GM12878 (cell line): Measurements from ENCODE around the gene CADPS. TPM values are rescaled to one million over a fixed set of nuclear protein-coding genes. Genes with fewer than 3 reads are reported as not detected.

Source experiments
- ATAC-seq: fragments of 200-7000 bp; cut with Tn5 transposase; 3 replicates; pipeline ENCODE4 v1.9.1; 2020; ENCODE audit warnings: mild to moderate bottlenecking, moderate library complexity
- BruUV-seq: library from RNA; stranded (reverse); fragments of 400-500 nt; replicated peaks from 2 replicates; lab custom pipeline; 2021; lab: Mats Ljungman, UMichigan
- CTCF ChIA-PET: fragments of 300-600 bp; sonication (Branson Sonifier 250); formaldehyde crosslinking; extraction: SDS; loops from one replicate; lab custom pipeline; 2021; ENCODE audit warnings: inconsistent platforms; lab: Yijun Ruan, JAX
- POLR2A ChIA-PET: fragments of 350-600 bp; formaldehyde crosslinking; extraction: SDS; loops from one replicate; lab custom pipeline; 2021; ENCODE audit warnings: inconsistent platforms; lab: Charles Lee
- RAD21 ChIA-PET: fragments of 300-600 bp; sonication (Branson Sonifier 250); formaldehyde crosslinking; loops from one replicate; lab custom pipeline; 2023; ENCODE audit warnings: antibody characterized with exemption; ENCODE audit not compliant: unreplicated experiment; lab: Charles Lee
- SMC1A ChIA-PET: fragments of 300-600 bp; sonication (Branson Sonifier 250); formaldehyde crosslinking; loops from one replicate; lab custom pipeline; 2023; ENCODE audit not compliant: unreplicated experiment, uncharacterized antibody; lab: Charles Lee
- DNase-seq: peaks from one replicate; pipeline ENCODE4 v3.0.0-alpha.2; 2011; ENCODE audit warnings: low read depth, low spot score
- FAIRE-seq: peaks from 3 replicates; lab custom pipeline; 2011; peaks lifted over from hg19 to GRCh38; lab: Jason Lieb, UNC
- H2AFZ ChIP-seq: 2 replicates; pipeline ENCODE4 v1.6.0; 2011; ENCODE audit warnings: low read depth, low read length, control low read depth; ENCODE audit not compliant: control insufficient read depth
- H3K27ac ChIP-seq: 2 replicates; pipeline ENCODE4 v1.5.1; 2011; ENCODE audit warnings: control low read depth; ENCODE audit not compliant: control insufficient read depth, insufficient read depth
- H3K27me3 ChIP-seq, 2 experiments: replicated peaks in 1 of 2; 2 replicates each; pipeline versions ENCODE4 v1.6.0 to v1.6.1; 2011; ENCODE audit warnings: low read length in 1 of 2; ENCODE audit not compliant: control insufficient read depth in 2 of 2, insufficient read depth in 2 of 2
- H3K36me3 ChIP-seq, 2 experiments: 2 replicates each; pipeline ENCODE4 v1.5.1; 2011; ENCODE audit warnings: low read length in 1 of 2; ENCODE audit not compliant: control insufficient read depth in 2 of 2, insufficient read depth in 2 of 2
- H3K4me1 ChIP-seq: 2 replicates; pipeline ENCODE4 v1.6.1; 2011; ENCODE audit warnings: mild to moderate bottlenecking, low read length, moderate library complexity, mixed read lengths; ENCODE audit not compliant: control insufficient read depth, insufficient read depth
- H3K4me2 ChIP-seq: 2 replicates; pipeline ENCODE4 v1.6.0; 2011; ENCODE audit warnings: control low read depth; ENCODE audit not compliant: control insufficient read depth, insufficient read depth
- H3K4me3 ChIP-seq: fragments of 200-600 bp; sonication (generic); 2 replicates; pipeline ENCODE4 v1.5.1; 2016
- H3K79me2 ChIP-seq: 2 replicates; pipeline ENCODE4 v1.6.0; 2011; ENCODE audit warnings: low read length; ENCODE audit not compliant: control insufficient read depth, insufficient read depth
- H3K9ac ChIP-seq: 2 replicates; pipeline ENCODE4 v1.8.0; 2011; ENCODE audit warnings: low read length, control low read depth, mixed read lengths; ENCODE audit not compliant: control insufficient read depth, insufficient read depth
- H3K9me3 ChIP-seq: replicated peaks from 3 replicates; pipeline ENCODE4 v1.5.1; 2011; ENCODE audit warnings: mild to moderate bottlenecking, low read length; ENCODE audit not compliant: control insufficient read depth, insufficient read depth
- H4K20me1 ChIP-seq: 2 replicates; pipeline ENCODE4 v1.6.0; 2011; ENCODE audit not compliant: control insufficient read depth, insufficient read depth
- CBX5 ChIP-seq: sonication (generic); IDR thresholded peaks from 2 replicates; pipeline ENCODE4 v1.6.1; 2016; ENCODE audit warnings: low read depth, moderate library complexity, mild to moderate bottlenecking, inconsistent platforms
- ETV6 ChIP-seq, 2 experiments: fragments of 450-650 bp in 1 of 2; IDR thresholded peaks in 1 of 2; conservative IDR thresholded peaks in 1 of 2; 2 replicates each; pipeline ENCODE4 v1.6.1; 2014; ENCODE audit warnings: antibody characterized with exemption in 1 of 2, borderline replicate concordance in 1 of 2, low read depth in 1 of 2, mild to moderate bottlenecking in 1 of 2, moderate library complexity in 1 of 2
- NFXL1 ChIP-seq: fragments of 450-650 bp; IDR thresholded peaks from 2 replicates; pipeline ENCODE4 v1.6.1; 2017; ENCODE audit warnings: antibody characterized with exemption, mild to moderate bottlenecking, borderline replicate concordance
- PRDM15 ChIP-seq: fragments of 450-650 bp; formaldehyde crosslinking; IDR thresholded peaks from 2 replicates; pipeline ENCODE4 v1.4.0; 2020; ENCODE audit warnings: mild to moderate bottlenecking, moderate library complexity
- RUNX3 ChIP-seq: IDR thresholded peaks from 2 replicates; pipeline ENCODE4 v1.6.1; 2012; ENCODE audit warnings: low read length, inconsistent platforms
- TCF12 ChIP-seq: IDR thresholded peaks from 2 replicates; pipeline ENCODE4 v1.6.1; 2011; ENCODE audit warnings: low read depth, mild to moderate bottlenecking, low read length
- ZBTB11 ChIP-seq: fragments of 450-650 bp; formaldehyde crosslinking; IDR thresholded peaks from 2 replicates; pipeline ENCODE4 v1.5.0; 2022; ENCODE audit warnings: mild to moderate bottlenecking, missing genetic modification characterization
- ZNF24 ChIP-seq: fragments of 450-650 bp; IDR thresholded peaks from 2 replicates; pipeline ENCODE4 v1.6.1; 2017; ENCODE audit warnings: antibody characterized with exemption, mild to moderate bottlenecking
- WGBS: methylation state at CpG from one replicate; pipeline ENCODE4 v1.1.6; 2016; ENCODE audit warnings: low lambda C conversion rate; ENCODE audit not compliant: insufficient replicate concordance, insufficient coverage; ENCODE audit errors: missing lambda C conversion rate; 5-methylcytosine and 5-hydroxymethylcytosine counted together
- in situ Hi-C: fragments of 300-500 bp; cut with MboI; formaldehyde crosslinking; loops from 9 replicates; pipeline ENCODE4 v1.14.3; 2018; ENCODE audit warnings: mixed read lengths
- intact Hi-C: fragments of 100-400 bp; cut with micrococcal nuclease; formaldehyde crosslinking; loops from one replicate; pipeline ENCODE4 v1.14.2; 2022; ENCODE audit not compliant: unreplicated experiment
- polyA plus RNA-seq, 11 experiments: library from polyadenylated mRNA; depleted of rRNA in 4 of 11; unstranded in 6 of 11; stranded (reverse) in 5 of 11; fragments of >200 nt; fragmentation: Nextera tagmentation in 4 of 11; fragmentation: Illumina TruSeq in 1 of 11; extraction: Ambion mirVana in 4 of 11; extraction: Trizol in 1 of 11; gene quantifications; 1 replicate in 1 of 11; 2 replicates in 10 of 11; pipeline versions ENCODE4 v1.2.1 to v1.2.3, GENCODE V29; 2011 to 2016; ENCODE audit warnings: inconsistent platforms in 2 of 11, missing spikeins in 2 of 11, low read depth in 1 of 11
- total RNA-seq, 4 experiments: library from RNA; depleted of rRNA in 3 of 4; stranded (reverse); fragments of >200 nt in 3 of 4; fragmentation: Illumina TruSeq in 1 of 4; extraction: Trizol in 1 of 4; gene quantifications; 2 replicates each; pipeline versions ENCODE4 v1.2.1 to v1.2.3, GENCODE V29; 2013 to 2021
- TF ChIP-seq, protein P1 (sequence below): fragments of 450-650 bp; IDR thresholded peaks from 2 replicates; pipeline ENCODE4 v1.6.1; 2017; ENCODE audit warnings: mild to moderate bottlenecking, moderate library complexity
- TF ChIP-seq, protein P2 (sequence below): fragments of 450-650 bp; IDR thresholded peaks from 2 replicates; pipeline ENCODE4 v1.6.1; 2016; ENCODE audit warnings: mild to moderate bottlenecking

The CADPS gene
- total and polyA plus RNA-seq, 10 of the 15 experiments (the other 5 are each of a cell fraction or from before 2014, with no cell fraction given): 0.20 TPM; not detected in 9

DNA sequence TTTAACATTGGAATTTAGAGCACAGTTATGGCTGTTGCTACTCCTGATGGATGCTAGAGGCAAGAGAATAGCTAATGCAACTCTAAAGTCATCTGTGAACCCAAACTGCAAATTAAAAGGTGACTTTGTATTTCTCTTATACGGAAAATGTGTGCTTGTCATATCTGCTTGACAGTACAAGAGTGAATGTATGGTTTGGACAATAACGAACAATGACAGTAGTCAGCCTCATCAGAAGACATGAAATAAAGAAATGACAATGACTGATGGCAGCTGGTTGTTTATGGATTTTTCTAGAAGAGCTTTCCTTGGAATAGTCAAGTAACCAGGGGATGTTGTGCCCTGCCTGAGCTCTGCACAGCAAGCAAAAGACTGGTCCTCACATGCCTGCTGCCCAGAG lies 333.0 kb downstream of the CADPS start:
- H3K79me2 ChIP-seq: no peaks in the 10 kb centered on the region
- H3K4me2 ChIP-seq: no peak overlapping the region
- H3K4me1 ChIP-seq: no peaks in the 10 kb centered on the region
- ChIA-PET POLR2A (interaction anchor here (0.6 kb wide), 1 partner anchor 121 kb away, joined by 4 read pairs; no protein-coding TSS in a partner anchor), RAD21 (no interaction called here), SMC1A (no interaction called here), CTCF (interaction anchor here (0.8 to 1.1 kb wide), 2 partner anchors 14 to 35 kb away, joined by 3 read pairs; no protein-coding TSS in a partner anchor)
- DNase-seq: no peak
- no peak overlapping the region for H3K4me3 ChIP-seq
- no peak overlapping the region for H2AFZ ChIP-seq
- WGBS: 24% methylated on average over 2 of the region's 2 CpGs
- H3K27ac ChIP-seq: no peak overlapping the region
- no peaks in the 10 kb centered on the region; a peak in 2 of 4 replicates for H3K27me3 ChIP-seq
- H3K9ac ChIP-seq: no peak overlapping the region
- H3K36me3 ChIP-seq: no peaks in the 10 kb centered on the region
- intact Hi-C loops: no loop called here
- H3K9me3 ChIP-seq: no peaks in the 10 kb centered on the region
- in situ Hi-C loops: no loop called here
- FAIRE-seq: no peak
- BruUV-seq: no TSS peak
- ATAC-seq: no peak
- no peaks in the 10 kb centered on the region for H4K20me1 ChIP-seq
- TF ChIP-seq ZBTB11 (no peak), CBX5 (no peak), ZNF24 (no peak), TCF12 (no peak), NFXL1 (no peak), ETV6 (conservative IDR thresholded peaks at IDR 0.05 in 1 of 2, IDR thresholded peaks at IDR 0.05 in 1 of 2; ENCODE audit: borderline replicate concordance in 1 of 2, low read depth in 1 of 2) (no peak), RUNX3 (no peak), PRDM15 (CRISPR knock-in tag) (no peak)
- TF ChIP-seq, protein P1, sequence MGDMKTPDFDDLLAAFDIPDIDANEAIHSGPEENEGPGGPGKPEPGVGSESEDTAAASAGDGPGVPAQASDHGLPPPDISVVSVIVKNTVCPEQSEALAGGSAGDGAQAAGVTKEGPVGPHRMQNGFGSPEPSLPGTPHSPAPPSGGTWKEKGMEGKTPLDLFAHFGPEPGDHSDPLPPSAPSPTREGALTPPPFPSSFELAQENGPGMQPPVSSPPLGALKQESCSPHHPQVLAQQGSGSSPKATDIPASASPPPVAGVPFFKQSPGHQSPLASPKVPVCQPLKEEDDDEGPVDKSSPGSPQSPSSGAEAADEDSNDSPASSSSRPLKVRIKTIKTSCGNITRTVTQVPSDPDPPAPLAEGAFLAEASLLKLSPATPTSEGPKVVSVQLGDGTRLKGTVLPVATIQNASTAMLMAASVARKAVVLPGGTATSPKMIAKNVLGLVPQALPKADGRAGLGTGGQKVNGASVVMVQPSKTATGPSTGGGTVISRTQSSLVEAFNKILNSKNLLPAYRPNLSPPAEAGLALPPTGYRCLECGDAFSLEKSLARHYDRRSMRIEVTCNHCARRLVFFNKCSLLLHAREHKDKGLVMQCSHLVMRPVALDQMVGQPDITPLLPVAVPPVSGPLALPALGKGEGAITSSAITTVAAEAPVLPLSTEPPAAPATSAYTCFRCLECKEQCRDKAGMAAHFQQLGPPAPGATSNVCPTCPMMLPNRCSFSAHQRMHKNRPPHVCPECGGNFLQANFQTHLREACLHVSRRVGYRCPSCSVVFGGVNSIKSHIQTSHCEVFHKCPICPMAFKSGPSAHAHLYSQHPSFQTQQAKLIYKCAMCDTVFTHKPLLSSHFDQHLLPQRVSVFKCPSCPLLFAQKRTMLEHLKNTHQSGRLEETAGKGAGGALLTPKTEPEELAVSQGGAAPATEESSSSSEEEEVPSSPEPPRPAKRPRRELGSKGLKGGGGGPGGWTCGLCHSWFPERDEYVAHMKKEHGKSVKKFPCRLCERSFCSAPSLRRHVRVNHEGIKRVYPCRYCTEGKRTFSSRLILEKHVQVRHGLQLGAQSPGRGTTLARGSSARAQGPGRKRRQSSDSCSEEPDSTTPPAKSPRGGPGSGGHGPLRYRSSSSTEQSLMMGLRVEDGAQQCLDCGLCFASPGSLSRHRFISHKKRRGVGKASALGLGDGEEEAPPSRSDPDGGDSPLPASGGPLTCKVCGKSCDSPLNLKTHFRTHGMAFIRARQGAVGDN: no peak
- TF ChIP-seq, protein P2, sequence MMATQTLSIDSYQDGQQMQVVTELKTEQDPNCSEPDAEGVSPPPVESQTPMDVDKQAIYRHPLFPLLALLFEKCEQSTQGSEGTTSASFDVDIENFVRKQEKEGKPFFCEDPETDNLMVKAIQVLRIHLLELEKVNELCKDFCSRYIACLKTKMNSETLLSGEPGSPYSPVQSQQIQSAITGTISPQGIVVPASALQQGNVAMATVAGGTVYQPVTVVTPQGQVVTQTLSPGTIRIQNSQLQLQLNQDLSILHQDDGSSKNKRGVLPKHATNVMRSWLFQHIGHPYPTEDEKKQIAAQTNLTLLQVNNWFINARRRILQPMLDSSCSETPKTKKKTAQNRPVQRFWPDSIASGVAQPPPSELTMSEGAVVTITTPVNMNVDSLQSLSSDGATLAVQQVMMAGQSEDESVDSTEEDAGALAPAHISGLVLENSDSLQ: no peak
